Parathyroid adenoma (tissue), 2 donors: ENCODE data around the gene FOXO1.

ENCODE experiments used
- H2AFZ ChIP-seq: fragments of 300-600 bp; sonication (generic); one replicate; pipeline ENCODE4 v1.7.0; 2017; ENCODE audit warnings: antibody characterized with exemption, mild to moderate bottlenecking
- H3K27ac ChIP-seq: fragments of 300-600 bp; sonication (generic); one replicate; pipeline ENCODE4 v1.7.0; 2017
- H3K27me3 ChIP-seq: fragments of 300-600 bp; sonication (generic); one replicate; pipeline ENCODE4 v1.7.0; 2017; ENCODE audit warnings: low read length; ENCODE audit not compliant: control insufficient read depth, insufficient read depth
- H3K36me3 ChIP-seq: fragments of 300-600 bp; sonication (generic); one replicate; pipeline ENCODE4 v1.7.0; 2017; ENCODE audit warnings: low read length; ENCODE audit not compliant: control insufficient read depth, insufficient read depth
- H3K4me1 ChIP-seq: fragments of 300-600 bp; sonication (generic); one replicate; pipeline ENCODE4 v1.7.0; 2017; ENCODE audit warnings: control low read depth
- H3K4me2 ChIP-seq: fragments of 300-600 bp; sonication (generic); one replicate; pipeline ENCODE4 v1.7.0; 2017; ENCODE audit warnings: low read length
- H3K4me3 ChIP-seq: fragments of 300-600 bp; sonication (generic); one replicate; pipeline ENCODE4 v1.7.0; 2017; ENCODE audit warnings: low read depth, low read length
- H3K79me2 ChIP-seq: fragments of 300-600 bp; sonication (generic); one replicate; pipeline ENCODE4 v1.7.0; 2017; ENCODE audit warnings: control low read depth
- H3K9ac ChIP-seq: fragments of 300-600 bp; sonication (generic); one replicate; pipeline ENCODE4 v1.7.0; 2017; ENCODE audit warnings: mild to moderate bottlenecking
- H3K9me3 ChIP-seq: fragments of 300-600 bp; sonication (generic); one replicate; pipeline ENCODE4 v1.7.0; 2017; ENCODE audit warnings: low read length; ENCODE audit not compliant: control insufficient read depth
- TF ChIP-seq, protein P1 (sequence below): fragments of 300-600 bp; sonication (generic); IDR thresholded peaks from one replicate; pipeline ENCODE4 v1.7.0; 2017; ENCODE audit warnings: antibody characterized with exemption, mild to moderate bottlenecking
- donor health status: primary hyperparathyroidism.

Gene FOXO1

GRCh38 chr13:40600149-40600751, 66.2 kb downstream of the FOXO1 start:
- H3K27me3 ChIP-seq, result no peaks in the 10 kb centered on the region
- no peak overlapping the region for H3K9ac ChIP-seq
- H3K4me3 ChIP-seq, result no peak overlapping the region
- no peak overlapping the region for H3K27ac ChIP-seq
- H3K36me3 ChIP-seq, result no peaks in the 10 kb centered on the region
- H3K4me2 ChIP-seq, result no peak overlapping the region
- no peaks in the 10 kb centered on the region for H3K79me2 ChIP-seq
- no peaks in the 10 kb centered on the region for H3K9me3 ChIP-seq
- TF ChIP-seq, protein P1, sequence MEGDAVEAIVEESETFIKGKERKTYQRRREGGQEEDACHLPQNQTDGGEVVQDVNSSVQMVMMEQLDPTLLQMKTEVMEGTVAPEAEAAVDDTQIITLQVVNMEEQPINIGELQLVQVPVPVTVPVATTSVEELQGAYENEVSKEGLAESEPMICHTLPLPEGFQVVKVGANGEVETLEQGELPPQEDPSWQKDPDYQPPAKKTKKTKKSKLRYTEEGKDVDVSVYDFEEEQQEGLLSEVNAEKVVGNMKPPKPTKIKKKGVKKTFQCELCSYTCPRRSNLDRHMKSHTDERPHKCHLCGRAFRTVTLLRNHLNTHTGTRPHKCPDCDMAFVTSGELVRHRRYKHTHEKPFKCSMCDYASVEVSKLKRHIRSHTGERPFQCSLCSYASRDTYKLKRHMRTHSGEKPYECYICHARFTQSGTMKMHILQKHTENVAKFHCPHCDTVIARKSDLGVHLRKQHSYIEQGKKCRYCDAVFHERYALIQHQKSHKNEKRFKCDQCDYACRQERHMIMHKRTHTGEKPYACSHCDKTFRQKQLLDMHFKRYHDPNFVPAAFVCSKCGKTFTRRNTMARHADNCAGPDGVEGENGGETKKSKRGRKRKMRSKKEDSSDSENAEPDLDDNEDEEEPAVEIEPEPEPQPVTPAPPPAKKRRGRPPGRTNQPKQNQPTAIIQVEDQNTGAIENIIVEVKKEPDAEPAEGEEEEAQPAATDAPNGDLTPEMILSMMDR, result no peak
- no peak overlapping the region for H2AFZ ChIP-seq
- H3K4me1 ChIP-seq, result no peaks in the 10 kb centered on the region

DNA sequence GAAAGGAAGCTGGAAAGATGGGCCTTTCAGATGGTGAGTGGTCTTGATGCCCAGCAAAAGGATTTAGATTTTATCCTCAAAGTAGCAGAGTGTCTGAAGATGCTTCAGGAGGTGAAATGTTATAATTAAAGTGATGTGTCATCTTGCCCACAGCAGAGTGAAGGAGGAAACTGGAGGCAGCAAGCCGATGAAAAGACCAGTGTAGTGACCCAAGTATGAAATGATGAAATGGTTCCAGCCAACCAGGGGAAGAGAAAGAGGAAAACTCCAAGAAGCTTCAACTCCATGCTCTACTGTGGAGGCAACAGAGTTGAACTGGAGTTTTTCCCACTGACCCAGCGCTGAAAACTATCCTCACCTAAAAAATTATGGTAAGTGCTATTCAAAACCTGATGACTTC, 66.7 kb downstream of the FOXO1 start:
- no peak overlapping the region for H3K27ac ChIP-seq
- no peaks in the 10 kb centered on the region for H3K9me3 ChIP-seq
- no peak overlapping the region for H2AFZ ChIP-seq
- H3K4me3 ChIP-seq, result no peak overlapping the region
- TF ChIP-seq, protein P1, result no peak
- no peaks in the 10 kb centered on the region for H3K79me2 ChIP-seq
- H3K4me1 ChIP-seq, result no peaks in the 10 kb centered on the region
- no peak overlapping the region for H3K9ac ChIP-seq
- H3K27me3 ChIP-seq, result no peaks in the 10 kb centered on the region
- H3K4me2 ChIP-seq, result no peak overlapping the region
- no peaks in the 10 kb centered on the region for H3K36me3 ChIP-seq

DNA sequence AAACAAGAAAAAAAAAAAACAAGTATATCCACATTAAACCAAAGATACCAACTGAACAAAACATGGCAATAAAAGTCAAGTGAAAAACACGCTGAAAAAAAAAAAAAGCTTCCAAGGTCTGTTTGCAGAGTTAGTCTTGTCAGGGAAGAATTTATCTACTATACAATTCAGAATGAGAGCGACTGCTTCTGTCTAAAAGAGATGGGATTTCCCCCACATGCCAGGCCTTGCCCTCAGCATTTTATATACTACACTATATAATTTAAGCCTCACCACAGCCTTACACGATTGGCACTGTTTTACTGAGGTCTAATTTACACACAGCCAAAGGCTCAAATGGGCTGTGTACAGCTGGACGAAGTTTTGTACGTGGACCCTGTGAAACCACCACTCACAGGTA, 67.3 kb downstream of the FOXO1 start:
- TF ChIP-seq, protein P1, result no peak
- no peaks in the 10 kb centered on the region for H3K4me1 ChIP-seq
- no peak overlapping the region for H2AFZ ChIP-seq
- H3K36me3 ChIP-seq, result no peaks in the 10 kb centered on the region
- no peaks in the 10 kb centered on the region for H3K79me2 ChIP-seq
- no peaks in the 10 kb centered on the region for H3K27me3 ChIP-seq
- H3K9me3 ChIP-seq, result no peaks in the 10 kb centered on the region
- no peak overlapping the region for H3K4me3 ChIP-seq
- no peak overlapping the region for H3K27ac ChIP-seq
- no peak overlapping the region for H3K9ac ChIP-seq
- no peak overlapping the region for H3K4me2 ChIP-seq

DNA sequence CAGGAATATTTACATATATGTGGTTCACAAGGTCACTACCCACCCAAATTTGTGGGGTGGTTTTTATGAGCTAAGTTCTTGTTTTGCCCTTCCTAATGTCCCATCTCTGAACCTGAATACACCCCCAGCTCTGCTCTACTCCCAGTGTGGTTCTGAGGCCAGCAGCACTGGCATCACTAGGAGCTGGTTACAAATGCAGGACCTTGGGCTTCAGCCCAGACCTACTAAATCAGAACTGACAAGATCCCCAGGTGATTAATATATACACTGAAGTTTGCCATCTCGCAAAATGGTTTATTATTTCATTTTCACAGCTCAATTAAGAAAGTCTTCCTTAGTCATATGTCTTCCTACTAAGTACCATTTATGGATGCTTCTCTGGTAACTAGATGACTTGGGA, 67.9 kb downstream of the FOXO1 start:
- no peak overlapping the region for H2AFZ ChIP-seq
- no peaks in the 10 kb centered on the region for H3K4me1 ChIP-seq
- TF ChIP-seq, protein P1, result no peak
- no peaks in the 10 kb centered on the region for H3K27me3 ChIP-seq
- no peaks in the 10 kb centered on the region for H3K9me3 ChIP-seq
- no peak overlapping the region for H3K4me3 ChIP-seq
- H3K27ac ChIP-seq, result no peak overlapping the region
- H3K36me3 ChIP-seq, result no peaks in the 10 kb centered on the region
- H3K79me2 ChIP-seq, result no peaks in the 10 kb centered on the region
- H3K9ac ChIP-seq, result no peak overlapping the region
- no peak overlapping the region for H3K4me2 ChIP-seq

- no peaks in the 10 kb centered on the region for H3K27me3 ChIP-seq
- H3K9ac ChIP-seq, result no peak overlapping the region
- H3K4me3 ChIP-seq, result no peak overlapping the region
- H3K4me2 ChIP-seq, result no peak overlapping the region
- TF ChIP-seq, protein P1, result no peak
- no peaks in the 10 kb centered on the region for H3K9me3 ChIP-seq
- no peaks in the 10 kb centered on the region for H3K79me2 ChIP-seq
- H3K4me1 ChIP-seq, result no peaks in the 10 kb centered on the region
- H3K36me3 ChIP-seq, result no peaks in the 10 kb centered on the region
- no peak overlapping the region for H2AFZ ChIP-seq
- H3K27ac ChIP-seq, result no peak overlapping the region
Observed at GRCh38 chr13:40597735-40598365, 68.6 kb downstream of the FOXO1 start.
